ENCODE results near the gene DUS4L.

The DUS4L gene

GRCh38 chr7:107622429-107622828 lies 58.7 kb downstream of the DUS4L start:
- no peak for DNase-seq

DNA sequence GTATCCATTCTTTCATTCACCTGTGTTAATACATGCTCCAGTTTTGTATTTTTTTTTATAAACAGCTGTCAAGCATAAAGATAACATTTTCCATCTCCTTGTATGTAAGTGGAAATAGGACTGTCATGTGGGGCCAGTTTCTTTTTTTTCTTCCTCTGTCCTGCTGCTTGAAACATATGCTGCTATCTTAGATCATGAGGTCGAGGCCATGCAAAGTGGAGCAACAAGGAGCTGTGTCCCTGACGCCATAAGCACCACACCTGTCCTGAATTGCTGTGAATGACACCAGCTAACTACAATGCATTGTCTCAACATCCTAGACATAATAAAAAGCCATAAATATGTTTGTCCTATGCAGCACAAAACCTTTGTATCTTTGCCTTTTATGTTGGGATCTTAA lies 59.1 kb downstream of the DUS4L start:
- DNase-seq = no peak

DNA sequence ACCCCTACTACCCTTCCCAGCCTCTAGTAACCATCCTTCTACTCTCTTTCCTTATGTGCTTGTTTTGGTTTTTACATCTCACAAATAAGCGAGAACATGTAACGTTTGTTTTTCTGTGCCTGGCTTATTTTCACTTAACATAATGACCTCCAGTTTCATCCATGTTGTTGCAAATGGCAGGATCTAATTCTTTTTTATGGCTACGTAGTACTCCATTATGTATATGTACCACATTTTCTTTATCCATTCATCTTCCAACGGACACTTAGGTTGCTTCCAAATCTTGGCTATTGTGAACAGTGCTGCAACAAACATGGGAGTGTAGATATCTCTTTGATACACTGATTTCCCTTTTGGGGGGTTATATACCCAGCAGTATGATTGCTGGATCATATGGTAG lies 63.2 kb downstream of the DUS4L start:
- no peak for DNase-seq

Measured in SHP77 treated with DMSO at 0.1 percent for 48 hours (cell line).